Adrenal gland (tissue), 5 donors: ENCODE measurements around the gene SRRM2.

ENCODE experiments used
- POLR2A ChIP-seq, 2 donors: fragments of 450-650 bp; IDR thresholded peaks; one replicate each; pipeline ENCODE4 v1.6.1; 2017; ENCODE audit warnings: antibody characterized with exemption in 2 of 2, mild to moderate bottlenecking in 2 of 2, moderate library complexity in 1 of 2
- TF ChIP-seq, protein P1 (sequence below), 6 experiments: fragments of 450-650 bp in 4 of 6; fragments of 200-600 bp in 2 of 6; sonication (generic) in 1 of 6; IDR thresholded peaks; 1 replicate in 5 of 6; 2 replicates in 1 of 6; pipeline versions ENCODE4 v1.5.1 to v1.8.0; 2016 to 2021; ENCODE audit warnings: antibody characterized with exemption in 6 of 6, mild to moderate bottlenecking in 2 of 6, moderate library complexity in 1 of 6
- donor health status: DM: no; HTN: no; CAD: no.

DNA sequence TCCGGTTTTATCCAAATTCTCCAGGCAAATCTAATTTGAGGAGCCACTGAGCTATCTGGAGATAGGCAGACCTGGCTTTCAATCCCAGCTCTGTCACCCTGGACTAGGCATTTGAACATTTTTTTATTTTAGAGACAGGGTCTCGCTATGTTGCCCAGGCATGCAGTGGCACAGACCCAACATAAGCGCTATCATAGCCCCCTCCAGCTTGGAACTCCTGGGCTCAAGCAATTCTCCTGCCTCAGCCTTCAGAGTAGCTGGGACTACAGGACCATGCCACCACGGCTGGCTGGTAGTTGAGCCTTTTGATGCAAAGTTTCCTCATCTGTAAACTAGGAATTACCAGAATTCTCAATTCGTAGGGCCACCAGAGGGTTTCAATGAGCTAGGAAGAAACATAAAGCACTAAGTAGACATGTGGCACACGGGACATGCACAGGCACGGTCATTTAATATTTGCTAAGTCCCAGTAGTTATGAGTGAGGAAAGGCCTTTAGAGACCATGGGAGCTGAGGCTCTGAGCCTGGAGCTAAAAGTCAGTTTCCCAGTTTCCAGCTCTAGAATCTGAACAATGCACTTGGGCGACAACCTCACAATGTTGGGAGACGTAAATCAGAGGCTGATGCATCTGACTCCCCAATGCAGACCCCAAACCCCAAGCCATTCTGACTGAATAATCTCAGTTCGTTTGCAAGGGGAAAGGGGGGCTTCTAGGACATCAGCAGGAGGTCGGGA is 23.5 kb downstream of the SRRM2 start:
- TF ChIP-seq, protein P1, sequence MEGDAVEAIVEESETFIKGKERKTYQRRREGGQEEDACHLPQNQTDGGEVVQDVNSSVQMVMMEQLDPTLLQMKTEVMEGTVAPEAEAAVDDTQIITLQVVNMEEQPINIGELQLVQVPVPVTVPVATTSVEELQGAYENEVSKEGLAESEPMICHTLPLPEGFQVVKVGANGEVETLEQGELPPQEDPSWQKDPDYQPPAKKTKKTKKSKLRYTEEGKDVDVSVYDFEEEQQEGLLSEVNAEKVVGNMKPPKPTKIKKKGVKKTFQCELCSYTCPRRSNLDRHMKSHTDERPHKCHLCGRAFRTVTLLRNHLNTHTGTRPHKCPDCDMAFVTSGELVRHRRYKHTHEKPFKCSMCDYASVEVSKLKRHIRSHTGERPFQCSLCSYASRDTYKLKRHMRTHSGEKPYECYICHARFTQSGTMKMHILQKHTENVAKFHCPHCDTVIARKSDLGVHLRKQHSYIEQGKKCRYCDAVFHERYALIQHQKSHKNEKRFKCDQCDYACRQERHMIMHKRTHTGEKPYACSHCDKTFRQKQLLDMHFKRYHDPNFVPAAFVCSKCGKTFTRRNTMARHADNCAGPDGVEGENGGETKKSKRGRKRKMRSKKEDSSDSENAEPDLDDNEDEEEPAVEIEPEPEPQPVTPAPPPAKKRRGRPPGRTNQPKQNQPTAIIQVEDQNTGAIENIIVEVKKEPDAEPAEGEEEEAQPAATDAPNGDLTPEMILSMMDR (IDR thresholded peaks at IDR 0.05), result no peak
- no peak for TF ChIP-seq POLR2A (IDR thresholded peaks at IDR 0.05)
